DOHH2 (cell line): ENCODE data around the gene TGFBR3.
A peak's percentile ranks its signal among the peaks of the same experiment; 100 is the strongest.

Experiments used
- H3F3A ChIP-seq: fragments of 200-600 bp; sonication (generic), shearing (Covaris generic); 2 replicates; pipeline ENCODE4 v1.6.0; 2016; ENCODE audit warnings: antibody characterized with exemption, mild to moderate bottlenecking; ENCODE audit not compliant: control insufficient read depth, insufficient read depth
- H3K27ac ChIP-seq: fragments of 200-600 bp; sonication (generic); 2 replicates; pipeline ENCODE4 v1.5.1; 2014; ENCODE audit warnings: low read depth, mild to moderate bottlenecking, low read length, moderate library complexity
- H3K27me3 ChIP-seq: fragments of 200-600 bp; sonication (generic); 2 replicates; pipeline ENCODE4 v1.6.1; 2014; ENCODE audit warnings: mild to moderate bottlenecking, low read length, mixed read lengths; ENCODE audit not compliant: control insufficient read depth
- H3K36me3 ChIP-seq: fragments of 200-600 bp; sonication (generic); 2 replicates; pipeline ENCODE4 v1.6.1; 2014; ENCODE audit warnings: mild to moderate bottlenecking, low read length, moderate library complexity, mixed read lengths; ENCODE audit not compliant: control insufficient read depth
- H3K4me1 ChIP-seq: fragments of 200-600 bp; sonication (generic); 2 replicates; pipeline ENCODE4 v1.6.1; 2014; ENCODE audit warnings: mild to moderate bottlenecking, low read length, mixed read lengths; ENCODE audit not compliant: control insufficient read depth
- H3K4me2 ChIP-seq: fragments of 200-600 bp; sonication (generic); 2 replicates; pipeline ENCODE4 v1.6.0; 2014; ENCODE audit warnings: mild to moderate bottlenecking, low read length, moderate library complexity
- H3K4me3 ChIP-seq: fragments of 200-600 bp; sonication (generic); 2 replicates; pipeline ENCODE4 v1.5.1; 2014; ENCODE audit warnings: mild to moderate bottlenecking, low read length, mixed read lengths
- H3K79me2 ChIP-seq: fragments of 200-600 bp; sonication (generic); 2 replicates; pipeline ENCODE4 v1.6.1; 2014; ENCODE audit warnings: mild to moderate bottlenecking, low read length, mixed read lengths; ENCODE audit not compliant: control insufficient read depth
- H3K9me2 ChIP-seq: fragments of 200-600 bp; sonication (generic); replicated peaks from 2 replicates; pipeline ENCODE4 v1.6.1; 2014; ENCODE audit warnings: mild to moderate bottlenecking, low read length, mixed read lengths; ENCODE audit not compliant: control insufficient read depth
- H3K9me3 ChIP-seq: fragments of 200-600 bp; sonication (generic); 2 replicates; pipeline ENCODE4 v1.6.1; 2014; ENCODE audit warnings: antibody characterized with exemption, low read length, mixed read lengths; ENCODE audit not compliant: control insufficient read depth, insufficient read depth
- H4K20me1 ChIP-seq: fragments of 200-600 bp; sonication (generic); 2 replicates; pipeline ENCODE4 v1.6.0; 2014; ENCODE audit warnings: low read depth, mild to moderate bottlenecking, antibody characterized with exemption, low read length, moderate library complexity; ENCODE audit not compliant: control insufficient read depth, insufficient read depth
- CTCF ChIP-seq: fragments of 200-600 bp; sonication (generic); IDR thresholded peaks from one replicate; pipeline ENCODE4 v1.5.1; 2014; ENCODE audit warnings: antibody characterized with exemption, mild to moderate bottlenecking, low read depth, low read length; ENCODE audit not compliant: poor library complexity, severe bottlenecking
- EZH2phosphoT487 ChIP-seq: fragments of 200-600 bp; sonication (generic); IDR thresholded peaks from 2 replicates; pipeline ENCODE4 v1.6.1; 2017; ENCODE audit warnings: borderline replicate concordance, mild to moderate bottlenecking, antibody characterized with exemption, low read length, moderate library complexity, mixed read lengths

The TGFBR3 gene

DNA sequence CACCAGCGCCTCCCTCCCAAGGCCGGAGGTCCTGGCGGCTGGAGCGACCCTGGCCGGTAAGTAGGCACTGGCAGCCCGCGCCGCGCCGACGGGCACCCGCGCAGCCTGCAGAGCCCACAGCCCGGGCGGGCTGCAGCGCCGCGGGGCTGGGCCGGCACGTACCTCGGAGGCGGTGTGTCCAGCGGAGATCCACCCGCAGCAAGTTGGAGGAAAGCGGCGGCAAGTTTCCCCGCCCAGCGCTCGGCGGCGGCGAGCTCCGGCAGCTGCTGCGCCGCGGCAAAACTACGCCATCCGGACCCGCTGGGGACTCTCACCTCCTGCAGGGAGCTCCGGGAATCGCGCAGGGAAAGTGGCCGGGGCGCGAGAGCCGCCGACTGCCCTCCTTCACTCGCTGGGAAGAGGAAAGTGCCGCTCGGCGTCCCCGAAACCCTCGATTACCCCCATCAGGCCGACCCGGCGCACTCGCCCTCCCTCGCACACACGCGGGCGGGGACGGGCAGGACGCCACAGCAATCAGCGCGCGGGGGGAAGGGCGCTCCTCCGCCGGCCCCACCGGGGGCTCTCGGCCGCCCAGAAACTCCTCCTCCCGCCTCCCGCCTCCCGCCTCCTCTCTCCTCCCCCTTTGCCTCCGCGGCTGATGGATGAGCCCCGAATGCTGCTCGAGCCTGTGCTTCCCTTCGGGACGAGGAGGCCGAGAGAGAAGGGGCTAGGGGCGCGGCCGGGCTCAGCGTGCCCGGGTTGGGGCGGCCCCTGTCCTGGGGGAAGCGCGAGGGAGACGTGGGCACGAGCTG lies at the start of gene TGFBR3:
Gene TGFBR3 (minus strand): TSS at position 436 of the 791 bp plus-strand sequence. CDS start 24,620 bp downstream, outside the sequence.
- H3K4me1 ChIP-seq: no peaks in the 10 kb centered on the region
- H3K27ac ChIP-seq: no peak within 1 kb of the TSS
- no peaks in the 10 kb centered on the region for H3K36me3 ChIP-seq
- peaks cover 26% of the 10 kb centered on the region for H3K27me3 ChIP-seq
- TF ChIP-seq EZH2phosphoT487 (no peak), CTCF (no peak)
- no peaks in the 10 kb centered on the region for H4K20me1 ChIP-seq
- H3K4me2 ChIP-seq: peak within 1 kb of the TSS; percentile 31; the same call in 1 of the 2 replicates
- H3K9me2 ChIP-seq: no peaks in the 10 kb centered on the region
- H3K79me2 ChIP-seq: no peaks in the 10 kb centered on the region
- no peaks in the 10 kb centered on the region for H3F3A ChIP-seq
- H3K9me3 ChIP-seq: no peaks in the 10 kb centered on the region
- H3K4me3 ChIP-seq: peak within 1 kb of the TSS; percentile 34; the same call in 1 of the 2 replicates

DNA sequence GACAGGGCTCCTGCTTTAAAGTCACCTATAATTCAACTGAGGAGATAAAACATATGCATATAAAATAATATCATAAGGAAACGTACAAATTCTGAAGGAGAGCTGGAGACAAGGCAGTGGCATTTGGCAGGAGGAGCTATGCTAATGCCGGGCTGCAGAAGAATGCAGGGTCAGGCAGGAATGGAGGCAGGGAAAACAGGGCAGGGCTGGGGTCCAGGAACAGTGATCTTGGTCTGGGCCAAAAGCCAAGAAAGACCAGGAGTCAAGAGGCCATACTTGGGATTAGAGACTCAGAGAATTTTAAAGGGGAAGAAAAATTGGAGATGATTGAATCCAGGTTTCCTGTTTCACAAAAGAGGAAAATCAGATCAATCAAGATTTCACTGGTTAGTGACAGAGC lies 43.3 kb upstream of the TGFBR3 start:
- H3K4me2 ChIP-seq: no peak overlapping the region
- no peak for TF ChIP-seq CTCF
- no peak for TF ChIP-seq EZH2phosphoT487
- no peaks in the 10 kb centered on the region for H3K9me2 ChIP-seq

DNA sequence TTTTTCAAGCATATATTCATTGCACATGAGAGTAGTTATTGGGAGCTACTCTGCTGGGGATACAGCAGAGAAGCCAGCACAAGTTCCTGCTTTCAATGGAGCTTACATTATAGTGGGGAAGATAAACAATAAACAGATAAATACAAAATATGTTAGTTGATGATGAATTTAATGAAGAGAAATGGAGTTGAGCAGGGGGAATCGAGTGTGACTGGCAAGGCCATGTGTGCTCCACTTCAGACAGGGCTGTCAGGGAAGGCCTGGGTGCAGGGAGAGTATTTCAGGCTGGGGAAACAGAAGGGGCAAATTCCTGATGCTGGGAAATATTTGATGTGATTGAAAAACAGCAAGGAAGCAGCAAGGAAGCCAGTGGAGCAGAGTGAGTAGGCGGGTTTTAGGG lies 42.1 kb upstream of the TGFBR3 start:
- Histone ChIP-seq H3K4me1 (no peaks in the 10 kb centered on the region), H3K27ac (no peak overlapping the region), H3K79me2 (no peaks in the 10 kb centered on the region), H4K20me1 (no peaks in the 10 kb centered on the region), H3K4me2 (no peak overlapping the region), H3K9me2 (no peaks in the 10 kb centered on the region), H3K27me3 (no peaks in the 10 kb centered on the region), H3K9me3 (no peaks in the 10 kb centered on the region), H3F3A (no peaks in the 10 kb centered on the region), H3K36me3 (no peaks in the 10 kb centered on the region), H3K4me3 (no peak overlapping the region)
- no peak for TF ChIP-seq EZH2phosphoT487
- no peak for TF ChIP-seq CTCF

More for the DNA sequence above, 43.3 kb upstream of the TGFBR3 start:
- no peaks in the 10 kb centered on the region for H3K79me2 ChIP-seq
- no peak overlapping the region for H3K27ac ChIP-seq
- no peaks in the 10 kb centered on the region for H3K36me3 ChIP-seq
- H3K4me1 ChIP-seq: no peaks in the 10 kb centered on the region
- H3K27me3 ChIP-seq: no peaks in the 10 kb centered on the region
- H4K20me1 ChIP-seq: no peaks in the 10 kb centered on the region
- no peak overlapping the region for H3K4me3 ChIP-seq
- no peaks in the 10 kb centered on the region for H3K9me3 ChIP-seq
- no peaks in the 10 kb centered on the region for H3F3A ChIP-seq
